HepG2 (cell line): Measurements from ENCODE around the gene RHOD. TPM values are rescaled to one million over a fixed set of nuclear protein-coding genes. Genes with fewer than 3 reads are reported as not detected.
A peak's percentile ranks its signal among the peaks of the same experiment; 100 is the strongest.

Source experiments
- ATAC-seq: fragments of 200-7000 bp; cut with Tn5 transposase; 3 replicates; pipeline ENCODE4 v1.9.1; 2020; ENCODE audit warnings: mild to moderate bottlenecking, moderate library complexity
- BruUV-seq: library from RNA; stranded (reverse); fragments of 400-500 nt; replicated peaks from 2 replicates; lab custom pipeline; 2021; lab: Mats Ljungman, UMichigan
- CTCF ChIA-PET: fragments of 300-600 bp; formaldehyde crosslinking; extraction: SDS; loops from one replicate; lab custom pipeline; 2021; ENCODE audit warnings: low total read pairs, inconsistent platforms, low intra/inter-chr PET ratio; lab: Yijun Ruan, JAX
- POLR2A ChIA-PET: fragments of 350-600 bp; sonication (Branson Sonifier 250); formaldehyde crosslinking; loops from one replicate; lab custom pipeline; 2020; ENCODE audit warnings: antibody characterized with exemption, inconsistent platforms; lab: Yijun Ruan, JAX
- DNase-seq: peaks from one replicate; pipeline ENCODE4 v3.0.0-alpha.2; 2015; ENCODE audit warnings: low spot score
- FAIRE-seq: peaks from 3 replicates; lab custom pipeline; 2011; peaks lifted over from hg19 to GRCh38; lab: Jason Lieb, UNC
- H2AFZ ChIP-seq: one replicate; pipeline ENCODE4 v1.6.1; 2011; ENCODE audit warnings: low read length, inconsistent platforms
- H3K27ac ChIP-seq: fragments of 300-600 bp; 3 replicates; pipeline ENCODE4 v1.8.0; 2011; ENCODE audit warnings: mixed run types, mild to moderate bottlenecking, mixed read lengths, low read length, inconsistent platforms; ENCODE audit not compliant: insufficient read depth; ENCODE audit errors: extremely low read length
- H3K27me3 ChIP-seq, 2 experiments: fragments of 200-600 bp in 1 of 2; 2 replicates in 1 of 2; 3 replicates in 1 of 2; pipeline versions ENCODE4 v1.6.0 to v1.8.0; 2011; ENCODE audit warnings: low read length in 2 of 2, mild to moderate bottlenecking in 2 of 2, moderate library complexity in 2 of 2, inconsistent platforms in 1 of 2; ENCODE audit not compliant: insufficient read depth in 2 of 2, control insufficient read depth in 1 of 2
- H3K36me3 ChIP-seq, 2 experiments: fragments of 200-600 bp in 1 of 2; replicated peaks in 1 of 2; 2 replicates in 1 of 2; 3 replicates in 1 of 2; pipeline versions ENCODE4 v1.5.1 to v1.8.0; 2011; ENCODE audit warnings: low read length in 2 of 2, inconsistent platforms in 1 of 2; ENCODE audit not compliant: insufficient read depth in 2 of 2, control insufficient read depth in 1 of 2
- H3K4me1 ChIP-seq: 2 replicates; pipeline ENCODE4 v1.5.1; 2012; ENCODE audit warnings: low read length, inconsistent platforms; ENCODE audit not compliant: insufficient read depth
- H3K4me2 ChIP-seq: 2 replicates; pipeline ENCODE4 v1.6.0; 2011; ENCODE audit warnings: low read depth, low read length, inconsistent platforms
- H3K4me3 ChIP-seq, 3 experiments: fragments of 200-600 bp in 1 of 3; sonication (generic), shearing (Covaris generic) in 1 of 3; replicated peaks in 1 of 3; 2 replicates each; pipeline ENCODE4 v1.5.1; 2011 to 2016; ENCODE audit warnings: low read length in 3 of 3, inconsistent platforms in 2 of 3, low read depth in 2 of 3, mild to moderate bottlenecking in 2 of 3, control low read depth in 1 of 3, mixed read lengths in 1 of 3; ENCODE audit not compliant: insufficient read depth in 1 of 3
- H3K79me2 ChIP-seq: one replicate; pipeline ENCODE4 v1.6.1; 2011; ENCODE audit warnings: low read length, inconsistent platforms; ENCODE audit not compliant: insufficient read depth
- H3K9ac ChIP-seq: 2 replicates; pipeline ENCODE4 v1.6.0; 2011; ENCODE audit warnings: mild to moderate bottlenecking, low read depth, low read length, inconsistent platforms; ENCODE audit not compliant: insufficient read depth
- H3K9me3 ChIP-seq: 2 replicates; pipeline ENCODE4 v1.5.1; 2012; ENCODE audit warnings: mild to moderate bottlenecking, low read length
- H4K20me1 ChIP-seq: 2 replicates; pipeline ENCODE4 v1.6.0; 2011; ENCODE audit warnings: inconsistent platforms, mild to moderate bottlenecking, low read length, moderate library complexity; ENCODE audit not compliant: insufficient read depth
- FOXC1 ChIP-seq: sonication (generic); formaldehyde crosslinking; IDR thresholded peaks from 2 replicates; pipeline ENCODE4 v1.8.0; 2022; ENCODE audit warnings: mild to moderate bottlenecking, missing genetic modification reagents, borderline replicate concordance
- GABPA ChIP-seq, 2 experiments: IDR thresholded peaks; 2 replicates each; pipeline ENCODE4 v1.6.1; 2011 to 2016; ENCODE audit warnings: low read depth in 2 of 2, low read length in 1 of 2, missing biosample characterization in 1 of 2, missing genetic modification characterization in 1 of 2
- RARG ChIP-seq: sonication (generic); formaldehyde crosslinking; IDR thresholded peaks from 2 replicates; pipeline ENCODE4 v1.4.0; 2020; ENCODE audit warnings: low read depth, mild to moderate bottlenecking, missing genetic modification reagents
- TAF15 ChIP-seq: fragments of 200-400 bp; formaldehyde crosslinking; IDR thresholded peaks from one replicate; pipeline ENCODE4 v1.6.1; 2018; ENCODE audit warnings: mild to moderate bottlenecking, low read depth, low read length; ENCODE audit not compliant: poor library complexity, severe bottlenecking
- ZBTB1 ChIP-seq: sonication (generic); formaldehyde crosslinking; IDR thresholded peaks from 2 replicates; pipeline ENCODE4 v1.4.0; 2020; ENCODE audit warnings: missing genetic modification reagents, borderline replicate concordance
- ZMYM4 ChIP-seq: sonication (generic); formaldehyde crosslinking; IDR thresholded peaks from 2 replicates; pipeline ENCODE4 v1.8.1; 2023; ENCODE audit warnings: mild to moderate bottlenecking, missing genetic modification reagents
- ZNF280B ChIP-seq: sonication (generic); formaldehyde crosslinking; IDR thresholded peaks from 2 replicates; pipeline ENCODE4 v1.5.0; 2020; ENCODE audit warnings: missing genetic modification reagents, mild to moderate bottlenecking, borderline replicate concordance
- ZNF816 ChIP-seq: sonication (generic); formaldehyde crosslinking; IDR thresholded peaks from 2 replicates; pipeline ENCODE4 v1.8.0; 2022; ENCODE audit warnings: missing genetic modification reagents, mild to moderate bottlenecking, borderline replicate concordance
- WGBS: methylation state at CpG from one replicate; pipeline ENCODE4 v1.1.6; 2017; ENCODE audit warnings: low lambda C conversion rate; 5-methylcytosine and 5-hydroxymethylcytosine counted together
- in situ Hi-C: cut with HindIII; loops from 2 replicates; pipeline ENCODE4 v1.10.0; 2017; ENCODE audit warnings: low pct_unique_long_range_greater_than_20kb; ENCODE audit not compliant: extremely low pct_ligation_motif_present
- intact Hi-C: fragments of 100-400 bp; cut with micrococcal nuclease; formaldehyde crosslinking; loops from one replicate; pipeline ENCODE4 v1.10.0; 2022; ENCODE audit not compliant: unreplicated experiment
- polyA plus RNA-seq, 8 experiments: library from polyadenylated mRNA; depleted of rRNA in 3 of 8; stranded (reverse) in 7 of 8; unstranded in 1 of 8; fragments of >200 nt; fragmentation: Illumina TruSeq in 4 of 8; extraction: Trizol in 4 of 8; gene quantifications; 2 replicates each; pipeline versions ENCODE4 v1.2.1 to v1.2.3, GENCODE V29; 2011 to 2016; ENCODE audit warnings: low read depth in 4 of 8, missing spikeins in 1 of 8, mixed read lengths in 1 of 8; ENCODE audit not compliant: insufficient read depth in 1 of 8
- total RNA-seq, 5 experiments: library from RNA; depleted of rRNA; stranded (reverse); fragments of >200 nt; fragmentation: Illumina TruSeq; extraction: Trizol; gene quantifications; 2 replicates each; pipeline ENCODE4 v1.2.3, GENCODE V29; 2016; ENCODE audit warnings: low read depth in 1 of 5
- TF ChIP-seq, protein P1 (sequence below): IDR thresholded peaks from 2 replicates; pipeline ENCODE4 v1.6.1; 2016; ENCODE audit warnings: mild to moderate bottlenecking, missing biosample characterization, missing genetic modification reagents

RHOD gene
- total and polyA plus RNA-seq, 2 of the 13 experiments (the other 11 are each of a cell fraction or from before 2014, with no cell fraction given) = 0.27 to 0.98 TPM

- CTCF ChIA-PET = no interaction called here
- ATAC-seq = peak; percentile 16; the same call in 2 of the 3 replicates
- no peak for TF ChIP-seq ZBTB1 (CRISPR knock-in tag)
- TF ChIP-seq, protein P1, sequence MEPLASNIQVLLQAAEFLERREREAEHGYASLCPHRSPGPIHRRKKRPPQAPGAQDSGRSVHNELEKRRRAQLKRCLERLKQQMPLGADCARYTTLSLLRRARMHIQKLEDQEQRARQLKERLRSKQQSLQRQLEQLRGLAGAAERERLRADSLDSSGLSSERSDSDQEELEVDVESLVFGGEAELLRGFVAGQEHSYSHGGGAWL (CRISPR knock-in tag) = no peak
- TF ChIP-seq ZNF816 (CRISPR knock-in tag) = no peak
- TF ChIP-seq RARG = no peak
- no peak for TF ChIP-seq TAF15
- TF ChIP-seq ZNF280B = no peak
- no peak for TF ChIP-seq GABPA (IDR thresholded peaks at IDR 0.05; ENCODE audit: low read depth, low read length)
- no peak for TF ChIP-seq GABPA (CRISPR knock-in tag; IDR thresholded peaks at IDR 0.05; ENCODE audit: low read depth)
- no peak for TF ChIP-seq FOXC1
- no peak for TF ChIP-seq ZMYM4 (CRISPR knock-in tag)
- Histone ChIP-seq H3K4me2 (no peak overlapping the region), H3K9me3 (no peaks in the 10 kb centered on the region), H3K9ac (no peak overlapping the region), H4K20me1 (no peaks in the 10 kb centered on the region), H3K27me3 (peaks cover 3 to 4% of the 10 kb centered on the region in 2 experiments; a peak in 2 of 5 replicates), H3K27ac (no peak overlapping the region), H3K36me3 (no peaks in the 10 kb centered on the region), H3K4me3 (no peak overlapping the region), H3K4me1 (no peaks in the 10 kb centered on the region), H3K79me2 (no peaks in the 10 kb centered on the region), H2AFZ (no peak overlapping the region)
- no peak for DNase-seq
- WGBS = no CpG with 5 or more reads among the region's 3 CpGs
- BruUV-seq = no TSS peak
- in situ Hi-C loops (no loop called here), intact Hi-C loops (no loop called here)
- POLR2A ChIA-PET = interaction anchor here (1.1 kb wide), 1 partner anchor 13 kb away, joined by 3 read pairs; no protein-coding TSS in a partner anchor
- no peak for FAIRE-seq
Measured at GRCh38 chr11:67066333-67066709, 9.7 kb downstream of the RHOD start.
